HepG2 (cell line): Measurements from ENCODE around the gene GON7. TPM values are rescaled to one million over a fixed set of nuclear protein-coding genes. Genes with fewer than 3 reads are reported as not detected.
"Not testable (repeated sequence)": the region's sequence is repeated elsewhere in the genome, so short reads cannot be mapped to it uniquely, and the experiment has no call there.

Experiments
- ATAC-seq: fragments of 200-7000 bp; cut with Tn5 transposase; 3 replicates; pipeline ENCODE4 v1.9.1; 2020; ENCODE audit warnings: mild to moderate bottlenecking, moderate library complexity
- BruUV-seq: library from RNA; stranded (reverse); fragments of 400-500 nt; replicated peaks from 2 replicates; lab custom pipeline; 2021; lab: Mats Ljungman, UMichigan
- CTCF ChIA-PET: fragments of 300-600 bp; formaldehyde crosslinking; extraction: SDS; loops from one replicate; lab custom pipeline; 2021; ENCODE audit warnings: low total read pairs, inconsistent platforms, low intra/inter-chr PET ratio; lab: Yijun Ruan, JAX
- POLR2A ChIA-PET: fragments of 350-600 bp; sonication (Branson Sonifier 250); formaldehyde crosslinking; loops from one replicate; lab custom pipeline; 2020; ENCODE audit warnings: antibody characterized with exemption, inconsistent platforms; lab: Yijun Ruan, JAX
- DNase-seq: peaks from one replicate; pipeline ENCODE4 v3.0.0-alpha.2; 2015; ENCODE audit warnings: low spot score
- FAIRE-seq: peaks from 3 replicates; lab custom pipeline; 2011; peaks lifted over from hg19 to GRCh38; lab: Jason Lieb, UNC
- H2AFZ ChIP-seq: one replicate; pipeline ENCODE4 v1.6.1; 2011; ENCODE audit warnings: low read length, inconsistent platforms
- H3K27ac ChIP-seq: fragments of 300-600 bp; 3 replicates; pipeline ENCODE4 v1.8.0; 2011; ENCODE audit warnings: mixed run types, mild to moderate bottlenecking, mixed read lengths, low read length, inconsistent platforms; ENCODE audit not compliant: insufficient read depth; ENCODE audit errors: extremely low read length
- H3K27me3 ChIP-seq, 2 experiments: fragments of 200-600 bp in 1 of 2; 2 replicates in 1 of 2; 3 replicates in 1 of 2; pipeline versions ENCODE4 v1.6.0 to v1.8.0; 2011; ENCODE audit warnings: low read length in 2 of 2, mild to moderate bottlenecking in 2 of 2, moderate library complexity in 2 of 2, inconsistent platforms in 1 of 2; ENCODE audit not compliant: insufficient read depth in 2 of 2, control insufficient read depth in 1 of 2
- H3K36me3 ChIP-seq, 2 experiments: fragments of 200-600 bp in 1 of 2; replicated peaks in 1 of 2; 2 replicates in 1 of 2; 3 replicates in 1 of 2; pipeline versions ENCODE4 v1.5.1 to v1.8.0; 2011; ENCODE audit warnings: low read length in 2 of 2, inconsistent platforms in 1 of 2; ENCODE audit not compliant: insufficient read depth in 2 of 2, control insufficient read depth in 1 of 2
- H3K4me1 ChIP-seq: 2 replicates; pipeline ENCODE4 v1.5.1; 2012; ENCODE audit warnings: low read length, inconsistent platforms; ENCODE audit not compliant: insufficient read depth
- H3K4me2 ChIP-seq: 2 replicates; pipeline ENCODE4 v1.6.0; 2011; ENCODE audit warnings: low read depth, low read length, inconsistent platforms
- H3K4me3 ChIP-seq, 3 experiments: fragments of 200-600 bp in 1 of 3; sonication (generic), shearing (Covaris generic) in 1 of 3; replicated peaks in 1 of 3; 2 replicates each; pipeline ENCODE4 v1.5.1; 2011 to 2016; ENCODE audit warnings: low read length in 3 of 3, inconsistent platforms in 2 of 3, low read depth in 2 of 3, mild to moderate bottlenecking in 2 of 3, control low read depth in 1 of 3, mixed read lengths in 1 of 3; ENCODE audit not compliant: insufficient read depth in 1 of 3
- H3K79me2 ChIP-seq: one replicate; pipeline ENCODE4 v1.6.1; 2011; ENCODE audit warnings: low read length, inconsistent platforms; ENCODE audit not compliant: insufficient read depth
- H3K9ac ChIP-seq: 2 replicates; pipeline ENCODE4 v1.6.0; 2011; ENCODE audit warnings: mild to moderate bottlenecking, low read depth, low read length, inconsistent platforms; ENCODE audit not compliant: insufficient read depth
- H3K9me3 ChIP-seq: 2 replicates; pipeline ENCODE4 v1.5.1; 2012; ENCODE audit warnings: mild to moderate bottlenecking, low read length
- H4K20me1 ChIP-seq: 2 replicates; pipeline ENCODE4 v1.6.0; 2011; ENCODE audit warnings: inconsistent platforms, mild to moderate bottlenecking, low read length, moderate library complexity; ENCODE audit not compliant: insufficient read depth
- HNF1A ChIP-seq, 2 experiments: sonication (generic) in 1 of 2; formaldehyde crosslinking in 1 of 2; IDR thresholded peaks; 2 replicates each; pipeline versions ENCODE4 v1.4.0 to v1.6.1; 2016 to 2020; ENCODE audit warnings: borderline replicate concordance in 1 of 2, low read depth in 1 of 2, mild to moderate bottlenecking in 1 of 2, missing genetic modification reagents in 1 of 2
- MAFK ChIP-seq, 2 experiments: IDR thresholded peaks in 1 of 2; conservative IDR thresholded peaks in 1 of 2; 2 replicates each; pipeline ENCODE4 v1.6.1; 2011; ENCODE audit warnings: improper control_type of control experiment in 2 of 2, low read length in 2 of 2
- MYNN ChIP-seq: sonication (generic); formaldehyde crosslinking; IDR thresholded peaks from 2 replicates; pipeline ENCODE4 v1.4.0; 2020; ENCODE audit warnings: mild to moderate bottlenecking, low read depth, missing genetic modification reagents
- THAP11 ChIP-seq: IDR thresholded peaks from 2 replicates; pipeline ENCODE4 v1.6.1; 2016; ENCODE audit warnings: missing biosample characterization, missing genetic modification reagents
- ZNF446 ChIP-seq: sonication (generic); formaldehyde crosslinking; IDR thresholded peaks from 2 replicates; pipeline ENCODE4 v1.5.0; 2020; ENCODE audit warnings: mild to moderate bottlenecking, missing genetic modification reagents
- ZNF891 ChIP-seq: sonication (generic); formaldehyde crosslinking; IDR thresholded peaks from 2 replicates; pipeline ENCODE4 v1.5.0; 2020; ENCODE audit warnings: mild to moderate bottlenecking, missing genetic modification reagents
- WGBS: methylation state at CpG from one replicate; pipeline ENCODE4 v1.1.6; 2017; ENCODE audit warnings: low lambda C conversion rate; 5-methylcytosine and 5-hydroxymethylcytosine counted together
- in situ Hi-C: cut with HindIII; loops from 2 replicates; pipeline ENCODE4 v1.10.0; 2017; ENCODE audit warnings: low pct_unique_long_range_greater_than_20kb; ENCODE audit not compliant: extremely low pct_ligation_motif_present
- intact Hi-C: fragments of 100-400 bp; cut with micrococcal nuclease; formaldehyde crosslinking; loops from one replicate; pipeline ENCODE4 v1.10.0; 2022; ENCODE audit not compliant: unreplicated experiment
- polyA plus RNA-seq, 8 experiments: library from polyadenylated mRNA; depleted of rRNA in 3 of 8; stranded (reverse) in 7 of 8; unstranded in 1 of 8; fragments of >200 nt; fragmentation: Illumina TruSeq in 4 of 8; extraction: Trizol in 4 of 8; gene quantifications; 2 replicates each; pipeline versions ENCODE4 v1.2.1 to v1.2.3, GENCODE V29; 2011 to 2016; ENCODE audit warnings: low read depth in 4 of 8, missing spikeins in 1 of 8, mixed read lengths in 1 of 8; ENCODE audit not compliant: insufficient read depth in 1 of 8
- total RNA-seq, 5 experiments: library from RNA; depleted of rRNA; stranded (reverse); fragments of >200 nt; fragmentation: Illumina TruSeq; extraction: Trizol; gene quantifications; 2 replicates each; pipeline ENCODE4 v1.2.3, GENCODE V29; 2016; ENCODE audit warnings: low read depth in 1 of 5

The GON7 gene
- total and polyA plus RNA-seq, 2 of the 13 experiments (the other 11 are each of a cell fraction or from before 2014, with no cell fraction given), result 11.9 to 28.0 TPM

- 34% methylated on average over 10 of the region's 10 CpGs for WGBS
- no peaks in the 10 kb centered on the region for H3K9me3 ChIP-seq
- H3K4me1 ChIP-seq, result peaks cover 14% of the 10 kb centered on the region; the same call in 1 of the 2 replicates
- in situ Hi-C loops, result loop anchor here (10.0 kb wide), 1 partner anchor 310 kb away; no protein-coding TSS in a partner anchor
- peak overlapping the region; percentile 47 for H3K4me2 ChIP-seq
- H3K36me3 ChIP-seq, result no peaks in the 10 kb centered on the region
- H3K9ac ChIP-seq, result no peak overlapping the region
- no peaks in the 10 kb centered on the region for H3K79me2 ChIP-seq
- ChIA-PET CTCF (no interaction called here), POLR2A (no interaction called here)
- DNase-seq (no peak), ATAC-seq (peak; percentile 54), FAIRE-seq (no peak)
- H3K27ac ChIP-seq, result no peak overlapping the region
- no TSS peak for BruUV-seq
- H4K20me1 ChIP-seq, result no peaks in the 10 kb centered on the region
- no peak overlapping the region; a peak in 1 of 6 replicates for H3K4me3 ChIP-seq
- TF ChIP-seq MYNN (CRISPR knock-in tag) (no peak), ZNF446 (CRISPR knock-in tag) (no peak), HNF1A (IDR thresholded peaks at IDR 0.05; ENCODE audit: low read depth) (no peak), HNF1A (CRISPR knock-in tag; IDR thresholded peaks at IDR 0.05; ENCODE audit: borderline replicate concordance) (no peak), MAFK (conservative IDR thresholded peaks at IDR 0.05 in 1 of 2, IDR thresholded peaks at IDR 0.05 in 1 of 2; ENCODE audit: low read length in 2 of 2) (peak in 1 of 2 experiments; percentile 9; a peak in 1 of 4 replicates), THAP11 (CRISPR knock-in tag) (no peak), ZNF891 (CRISPR knock-in tag) (no peak)
- H3K27me3 ChIP-seq, result no peaks in the 10 kb centered on the region
- intact Hi-C loops, result no loop called here
- no peak overlapping the region for H2AFZ ChIP-seq
These were observed 27.9 kb upstream of the GON7 start for GRCh38 chr14:93234798-93235197.

- POLR2A ChIA-PET, ATAC-seq, H3K9ac ChIP-seq, H4K20me1 ChIP-seq, BruUV-seq, H2AFZ ChIP-seq, H3K36me3 ChIP-seq, DNase-seq, H3K27ac ChIP-seq, H3K79me2 ChIP-seq, H3K4me2 ChIP-seq, H3K27me3 ChIP-seq, H3K4me3 ChIP-seq, H3K9me3 ChIP-seq, FAIRE-seq, intact Hi-C loops: not testable (repeated sequence)
- H3K4me1 ChIP-seq, result peaks cover 14% of the 10 kb centered on the region; the same call in 1 of the 2 replicates
- WGBS, result 40% methylated on average over 5 of the region's 5 CpGs
- in situ Hi-C loops, result loop anchor here (10.0 kb wide), 1 partner anchor 312 kb away; no protein-coding TSS in a partner anchor
- CTCF ChIA-PET, result interaction anchor here (1.3 kb wide), 1 partner anchor 311 kb away, joined by 4 read pairs; no protein-coding TSS in a partner anchor
These were observed 26.2 kb upstream of the GON7 start for GRCh38 chr14:93233078-93233477.
